Activated naive CD4-positive, alpha-beta T cell (primary cell): ENCODE results near the gene INSM2.

Source experiments
- DNase-seq, 4 experiments: peaks; one replicate each; lab custom pipeline; 2025; lab: John Stamatoyannopoulos, UW

The INSM2 gene

DNA sequence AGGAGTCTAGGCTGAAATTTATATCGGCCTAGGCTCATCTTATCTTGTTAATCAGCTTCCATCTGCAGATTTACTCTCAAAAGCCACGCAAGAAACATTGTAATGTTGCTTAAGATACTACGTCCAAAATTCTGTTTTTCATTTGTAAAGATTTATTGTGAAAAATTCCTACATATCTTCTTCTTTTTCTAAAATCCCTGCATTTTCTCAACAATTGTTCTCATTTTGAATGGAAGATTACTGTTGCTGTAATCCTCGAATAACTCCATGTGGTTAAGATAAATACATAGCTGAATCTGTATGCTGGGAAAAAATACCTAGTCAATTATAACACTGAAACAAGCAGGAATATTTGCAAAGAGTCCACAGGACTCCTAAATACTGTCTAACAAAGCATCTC lies 15.6 kb downstream of the INSM2 start:
- DNase-seq: no peak

DNA sequence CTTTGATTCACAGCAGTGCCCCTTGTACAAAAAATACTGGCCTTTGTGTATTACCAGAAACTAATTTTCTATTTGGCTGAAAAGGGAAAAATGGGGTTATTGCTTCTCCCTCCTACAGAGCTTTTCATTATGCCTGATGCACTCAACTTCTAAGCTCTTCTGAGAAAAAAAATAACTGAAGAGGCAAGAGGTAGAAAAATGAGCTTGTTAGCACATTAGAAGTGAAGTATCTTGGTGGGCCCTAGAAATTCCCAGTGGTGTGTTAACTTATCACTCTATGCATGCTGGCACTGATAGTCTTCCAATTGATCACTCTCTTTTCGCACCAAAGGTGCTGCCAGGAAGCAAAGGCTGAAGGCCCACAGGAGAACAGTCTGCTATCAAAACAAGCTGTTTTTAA lies 17.1 kb downstream of the INSM2 start:
- DNase-seq: no peak

DNA sequence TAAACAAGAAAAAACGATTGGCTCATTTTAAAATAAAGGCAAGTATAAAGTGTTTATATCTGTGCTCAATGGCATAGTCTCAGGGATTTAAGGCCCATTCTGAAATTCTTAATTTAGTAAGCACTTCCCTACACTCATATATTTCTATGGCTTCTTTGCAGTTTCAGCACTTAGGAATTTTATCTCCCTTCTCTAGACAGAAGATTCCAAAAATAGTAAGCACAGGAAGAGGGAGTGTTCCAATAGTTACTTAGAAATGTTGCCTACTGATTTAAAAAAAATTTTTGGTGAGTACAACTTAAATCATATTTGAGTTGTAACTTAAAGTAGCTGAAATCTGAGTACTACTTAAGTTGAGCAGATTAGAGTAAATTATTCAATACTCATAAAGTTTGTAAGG lies 19.8 kb downstream of the INSM2 start:
- no peak for DNase-seq

DNA sequence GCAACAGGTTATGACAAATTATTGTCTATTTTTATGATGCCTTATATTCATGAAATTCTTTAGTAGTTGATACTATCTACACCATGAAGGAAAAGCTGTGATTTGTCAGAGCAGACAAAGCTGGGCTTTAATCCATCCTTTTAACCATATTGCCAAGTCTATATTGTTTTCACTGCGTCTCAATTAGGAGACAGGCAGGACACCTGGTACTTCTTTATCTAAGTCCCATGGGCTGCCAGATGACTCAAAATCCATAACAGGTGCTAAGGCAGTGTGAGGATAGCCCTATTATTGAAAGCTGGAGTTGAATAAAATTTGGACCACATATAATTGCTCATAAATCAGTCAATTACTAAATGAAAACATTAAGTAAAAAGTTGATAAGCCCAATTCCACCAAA lies 22.6 kb downstream of the INSM2 start:
- no peak for DNase-seq

DNA sequence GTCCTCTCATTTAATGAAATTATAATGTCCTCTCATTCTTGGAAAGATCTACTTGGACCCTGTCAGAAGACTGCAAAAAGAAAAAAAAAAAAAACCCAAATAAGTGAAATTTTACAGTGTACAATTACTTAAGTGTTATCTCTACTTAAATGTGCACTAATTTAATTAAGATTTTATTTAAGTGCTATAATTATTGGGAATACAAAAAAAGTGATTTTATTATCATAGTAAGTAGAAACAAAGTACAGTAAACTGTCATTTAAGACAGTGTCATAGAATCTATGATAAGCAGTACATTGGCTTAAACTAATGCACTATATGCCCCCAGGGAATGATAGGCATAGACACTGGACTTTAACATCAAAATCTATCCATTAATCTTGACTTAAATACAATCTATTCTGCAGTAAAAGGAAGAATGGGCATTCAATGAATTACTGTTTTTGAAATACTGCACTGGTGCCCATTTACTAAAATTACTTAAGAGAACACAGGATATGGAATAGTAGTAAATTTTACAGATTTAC lies 23.3 kb downstream of the INSM2 start:
- DNase-seq: no peak

DNA sequence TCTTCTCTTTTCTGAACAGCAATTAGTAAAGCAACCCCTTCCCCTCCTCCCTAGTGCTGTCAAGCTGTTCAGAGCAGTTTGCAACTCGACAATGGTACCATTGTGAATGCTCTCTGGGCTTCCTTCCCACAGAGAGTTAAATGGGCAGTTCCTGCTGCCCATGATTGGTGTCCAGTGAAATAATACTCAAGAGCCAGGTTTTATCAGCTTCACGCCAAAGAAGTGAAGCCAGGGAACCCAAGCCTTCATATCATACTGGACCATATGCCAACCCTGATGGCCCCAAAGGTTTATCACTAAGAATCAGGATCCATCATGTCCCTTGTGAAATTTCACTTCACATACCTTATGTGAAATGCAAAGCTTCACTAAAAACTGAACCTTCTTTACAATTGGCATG lies 24.7 kb downstream of the INSM2 start:
- DNase-seq: no peak

DNA sequence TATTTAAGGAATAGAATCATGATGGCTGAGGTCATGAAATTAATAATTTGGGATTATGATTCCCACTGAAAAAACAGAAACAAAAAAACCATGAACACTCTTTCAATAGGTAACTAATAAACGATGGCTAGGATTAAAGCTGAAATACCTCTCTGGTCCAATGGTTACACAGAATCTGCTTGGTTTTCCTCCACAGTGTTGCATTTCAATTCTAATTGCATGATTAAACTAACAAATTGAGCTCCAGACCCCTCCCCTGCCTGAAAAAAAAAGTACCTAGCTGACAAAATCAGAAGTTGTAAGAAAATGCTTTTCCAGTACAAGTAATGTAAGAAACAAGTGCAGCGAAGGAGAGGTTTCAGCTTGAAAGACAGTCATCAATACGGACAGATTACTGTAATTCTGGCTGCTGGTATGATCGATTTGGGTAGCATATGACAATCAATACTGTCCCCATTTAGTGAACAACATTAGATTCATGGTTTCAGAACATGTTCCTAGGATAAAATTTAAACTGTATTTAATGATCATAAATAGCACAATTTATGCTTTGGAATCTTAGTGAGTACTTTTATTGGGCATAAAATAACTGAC lies 32.0 kb downstream of the INSM2 start:
- DNase-seq: no peak

DNA sequence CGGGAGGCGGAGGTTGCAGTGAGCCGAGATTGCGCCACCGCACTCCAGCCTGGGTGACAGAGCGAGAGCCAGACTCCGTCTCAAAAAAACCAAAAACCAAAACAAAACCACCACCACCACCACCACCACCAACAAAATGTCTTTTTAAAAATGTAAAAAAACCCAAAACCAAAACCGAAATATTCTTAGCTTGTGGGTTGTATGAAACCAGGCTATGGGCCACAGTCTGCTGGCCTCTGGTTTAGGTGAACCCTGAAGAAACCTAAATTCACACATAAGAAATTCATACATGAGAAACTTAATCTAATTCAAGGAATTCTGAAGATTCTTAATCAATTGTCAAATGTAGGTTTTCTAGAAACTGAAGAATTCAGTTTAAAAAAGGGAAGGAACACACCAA lies 37.6 kb downstream of the INSM2 start:
- DNase-seq: no peak

DNA sequence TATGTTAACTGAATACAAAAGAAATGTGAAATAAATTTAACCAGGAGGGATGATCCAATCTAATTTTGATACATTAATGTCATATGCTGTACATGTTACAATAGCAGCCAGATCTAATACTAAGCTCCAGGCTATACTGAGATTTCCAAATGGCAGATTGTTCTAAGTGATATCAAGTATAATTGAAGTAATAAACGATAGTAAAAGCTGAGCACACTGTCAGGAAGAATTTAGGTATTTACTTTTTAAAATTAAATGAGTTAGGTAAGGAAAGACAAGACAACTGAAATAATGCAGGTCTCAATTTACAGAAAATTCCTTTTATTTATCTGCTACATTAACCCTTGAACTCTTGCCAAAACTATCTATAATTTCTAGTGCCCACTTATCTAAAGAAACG lies 39.9 kb downstream of the INSM2 start:
- DNase-seq: no peak

DNA sequence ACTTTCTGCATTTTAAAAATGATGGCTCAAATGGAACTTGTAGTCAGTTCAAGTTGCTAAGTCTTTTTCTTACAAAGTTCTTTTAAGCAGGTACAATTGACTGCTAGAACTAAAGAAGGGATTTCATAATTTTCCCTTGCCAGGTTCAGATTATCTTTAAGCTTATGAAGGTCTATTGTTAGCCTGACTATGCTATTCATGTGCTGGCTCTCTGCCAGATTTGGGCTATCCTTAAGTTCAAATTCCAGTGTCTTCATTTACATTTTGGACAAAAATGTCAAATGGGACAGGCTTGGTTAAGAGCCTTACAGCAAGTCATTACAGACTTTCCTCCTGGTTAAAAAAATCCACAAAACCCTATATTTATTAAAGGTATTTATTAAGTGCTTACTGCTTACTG lies 42.3 kb downstream of the INSM2 start:
- DNase-seq: no peak

DNA sequence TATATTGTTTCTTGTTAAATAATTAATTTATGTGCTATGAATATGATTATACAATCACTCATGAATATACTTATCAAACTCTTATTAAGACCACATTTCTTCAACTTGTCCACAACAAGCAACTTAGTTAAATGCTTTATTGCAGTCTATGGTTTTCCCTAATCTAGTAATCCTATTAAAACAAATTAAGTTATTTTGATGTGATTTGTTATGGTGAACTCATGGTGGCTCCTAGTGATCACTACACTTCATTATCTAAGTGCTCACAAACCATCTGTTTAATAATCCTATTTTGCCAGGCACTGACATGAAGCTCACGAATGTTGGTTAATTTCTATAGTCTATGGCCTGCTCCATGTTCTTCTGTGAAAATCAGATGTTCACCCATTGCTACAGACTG lies 42.9 kb downstream of the INSM2 start:
- no peak for DNase-seq

DNA sequence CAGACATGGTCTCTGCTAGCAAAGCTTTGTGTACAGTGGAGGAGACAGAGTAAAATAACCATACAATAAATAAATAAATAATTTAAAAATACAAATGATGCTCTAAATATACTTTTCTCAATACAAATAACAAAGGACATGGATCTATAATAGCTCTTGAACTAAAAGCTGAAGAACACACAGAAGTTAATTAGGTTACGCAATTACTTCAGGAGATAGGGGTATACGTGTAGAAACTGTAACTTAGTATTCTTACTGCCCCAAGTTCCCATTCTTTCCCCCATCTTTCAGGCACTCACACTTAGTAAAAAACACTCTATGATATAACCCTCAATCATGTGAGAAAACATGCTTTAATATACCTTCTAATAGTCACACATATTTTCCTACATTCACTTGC lies 44.2 kb downstream of the INSM2 start:
- no peak for DNase-seq

DNA sequence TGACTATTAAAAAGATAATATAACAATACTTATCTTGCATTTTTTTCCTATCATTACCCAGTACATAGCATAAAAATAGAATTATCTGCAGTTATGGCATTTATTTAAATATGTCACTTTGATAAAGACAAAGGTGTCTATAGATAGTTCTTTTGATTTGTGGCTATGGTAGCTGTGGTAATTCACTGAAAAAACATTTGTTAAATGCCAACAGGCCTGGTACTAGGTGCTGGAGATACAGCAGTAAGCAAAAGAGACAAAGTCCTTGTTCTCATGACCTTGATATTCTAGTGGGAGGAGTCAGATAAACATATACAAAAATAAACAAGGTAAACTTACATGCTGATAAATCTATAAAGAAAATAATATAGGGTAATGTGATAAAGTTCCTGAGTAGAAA lies 44.7 kb downstream of the INSM2 start:
- DNase-seq: no peak
